ENCODE measurements around the gene ARPP21.

Gene ARPP21

GRCh38 chr3:35673017-35673416, 33.7 kb downstream of the ARPP21 start:
- no peak for DNase-seq
- Mint-ChIP-seq H3K27ac (no peak overlapping the region), H3K4me3 (no peak overlapping the region), H3K9me3 (no peaks in the 10 kb centered on the region), H3K4me1 (no peaks in the 10 kb centered on the region), H3K27me3 (ENCODE audit: low read depth, poor library complexity) (no peaks in the 10 kb centered on the region), H3K36me3 (ENCODE audit: low read depth) (no peaks in the 10 kb centered on the region)
- TF ChIP-seq CTCF (IDR thresholded peaks at IDR 0.05): no peak

- no peak for DNase-seq
- Mint-ChIP-seq H3K4me1 (peaks cover 5% of the 10 kb centered on the region), H3K27me3 (ENCODE audit: low read depth, poor library complexity) (no peaks in the 10 kb centered on the region), H3K36me3 (ENCODE audit: low read depth) (no peaks in the 10 kb centered on the region), H3K27ac (no peak overlapping the region), H3K9me3 (no peaks in the 10 kb centered on the region), H3K4me3 (no peak overlapping the region)
- TF ChIP-seq CTCF (IDR thresholded peaks at IDR 0.05): no peak
Measured at GRCh38 chr3:35674451-35675109, 35.3 kb downstream of the ARPP21 start.

- Mint-ChIP-seq H3K4me1 (peaks cover 5% of the 10 kb centered on the region), H3K4me3 (no peak overlapping the region), H3K27me3 (ENCODE audit: low read depth, poor library complexity) (no peaks in the 10 kb centered on the region), H3K27ac (no peak overlapping the region), H3K36me3 (ENCODE audit: low read depth) (no peaks in the 10 kb centered on the region), H3K9me3 (no peaks in the 10 kb centered on the region)
- DNase-seq: no peak
- no peak for TF ChIP-seq CTCF (IDR thresholded peaks at IDR 0.05)
Measured at GRCh38 chr3:35675206-35675605, 35.9 kb downstream of the ARPP21 start.

- DNase-seq: no peak
- H3K36me3 Mint-ChIP-seq (ENCODE audit: low read depth): no peaks in the 10 kb centered on the region
- H3K27me3 Mint-ChIP-seq (ENCODE audit: low read depth, poor library complexity): no peaks in the 10 kb centered on the region
- no peak for TF ChIP-seq CTCF (IDR thresholded peaks at IDR 0.05)
- H3K4me1 Mint-ChIP-seq: peaks cover 5% of the 10 kb centered on the region
- no peak overlapping the region for H3K27ac Mint-ChIP-seq
- H3K4me3 Mint-ChIP-seq: no peak overlapping the region
- H3K9me3 Mint-ChIP-seq: no peaks in the 10 kb centered on the region
Measured at GRCh38 chr3:35675621-35676020, 36.3 kb downstream of the ARPP21 start.

GRCh38 chr3:35677797-35678196, 38.5 kb downstream of the ARPP21 start:
- DNase-seq: no peak
- no peaks in the 10 kb centered on the region for H3K9me3 Mint-ChIP-seq
- no peak for TF ChIP-seq CTCF (IDR thresholded peaks at IDR 0.05)
- no peak overlapping the region for H3K4me3 Mint-ChIP-seq
- H3K27ac Mint-ChIP-seq: no peak overlapping the region
- H3K27me3 Mint-ChIP-seq (ENCODE audit: low read depth, poor library complexity): no peaks in the 10 kb centered on the region
- no peaks in the 10 kb centered on the region for H3K36me3 Mint-ChIP-seq (ENCODE audit: low read depth)
- peaks cover 14% of the 10 kb centered on the region for H3K4me1 Mint-ChIP-seq

- no peak overlapping the region for H3K27ac Mint-ChIP-seq
- H3K27me3 Mint-ChIP-seq (ENCODE audit: low read depth, poor library complexity): no peaks in the 10 kb centered on the region
- no peak overlapping the region for H3K4me3 Mint-ChIP-seq
- H3K36me3 Mint-ChIP-seq (ENCODE audit: low read depth): no peaks in the 10 kb centered on the region
- no peak for TF ChIP-seq CTCF (IDR thresholded peaks at IDR 0.05)
- DNase-seq: no peak
- H3K9me3 Mint-ChIP-seq: no peaks in the 10 kb centered on the region
- peaks cover 21% of the 10 kb centered on the region for H3K4me1 Mint-ChIP-seq
Measured at GRCh38 chr3:35678643-35679161, 39.4 kb downstream of the ARPP21 start.

All from nephron progenitor cell (in vitro differentiated cells).